Hepatocyte (in vitro differentiated cells): ENCODE results near the gene FBXO21. TPM values are rescaled to one million over a fixed set of nuclear protein-coding genes. Genes with fewer than 3 reads are reported as not detected.
"Not testable (repeated sequence)": the region's sequence is repeated elsewhere in the genome, so short reads cannot be mapped to it uniquely, and the experiment has no call there.

ENCODE experiments used
- DNase-seq: peaks from one replicate; pipeline ENCODE4 v3.0.0-alpha.2; 2016; ENCODE audit warnings: low spot score
- H2AFZ ChIP-seq: fragments of 200-600 bp; sonication (generic); 2 replicates; pipeline ENCODE4 v1.6.0; 2016; ENCODE audit warnings: antibody characterized with exemption, mild to moderate bottlenecking
- H3K27ac ChIP-seq: fragments of 200-600 bp; sonication (generic); 2 replicates; pipeline ENCODE4 v1.5.1; 2016; ENCODE audit warnings: mild to moderate bottlenecking
- H3K27me3 ChIP-seq: fragments of 200-600 bp; sonication (generic); 2 replicates; pipeline ENCODE4 v1.6.1; 2016
- H3K36me3 ChIP-seq: fragments of 200-600 bp; sonication (generic); replicated peaks from 2 replicates; pipeline ENCODE4 v1.5.1; 2016; ENCODE audit warnings: low read depth; ENCODE audit not compliant: insufficient read depth
- H3K4me1 ChIP-seq: fragments of 200-600 bp; sonication (generic); 2 replicates; pipeline ENCODE4 v1.5.1; 2016; ENCODE audit warnings: mild to moderate bottlenecking, moderate library complexity; ENCODE audit not compliant: insufficient read depth
- H3K4me2 ChIP-seq: fragments of 200-600 bp; sonication (generic); 2 replicates; pipeline ENCODE4 v1.6.0; 2016
- H3K4me3 ChIP-seq: fragments of 200-600 bp; sonication (generic); 2 replicates; pipeline ENCODE4 v1.5.1; 2016; ENCODE audit warnings: mild to moderate bottlenecking
- H3K79me2 ChIP-seq: fragments of 200-600 bp; sonication (generic); 2 replicates; pipeline ENCODE4 v1.6.0; 2017; ENCODE audit warnings: mild to moderate bottlenecking
- H3K9me2 ChIP-seq: fragments of 200-600 bp; sonication (generic); replicated peaks from 2 replicates; pipeline ENCODE4 v1.6.0; 2017; ENCODE audit warnings: mild to moderate bottlenecking; ENCODE audit not compliant: insufficient read depth
- H3K9me3 ChIP-seq: fragments of 200-600 bp; sonication (generic); 2 replicates; pipeline ENCODE4 v1.5.1; 2016; ENCODE audit warnings: low read depth, mild to moderate bottlenecking
- H4K20me1 ChIP-seq: fragments of 200-600 bp; sonication (generic); 2 replicates; pipeline ENCODE4 v1.6.0; 2016; ENCODE audit warnings: mild to moderate bottlenecking; ENCODE audit not compliant: insufficient read depth, poor library complexity, severe bottlenecking
- EZH2 ChIP-seq: fragments of 200-600 bp; sonication (generic); IDR thresholded peaks from 2 replicates; pipeline ENCODE4 v1.6.1; 2016; ENCODE audit warnings: antibody characterized with exemption, mild to moderate bottlenecking, borderline replicate concordance
- EZH2phosphoT487 ChIP-seq: fragments of 200-600 bp; sonication (generic); IDR thresholded peaks from one replicate; pipeline ENCODE4 v1.6.1; 2018; ENCODE audit warnings: antibody characterized with exemption, mild to moderate bottlenecking, low read depth, moderate library complexity; ENCODE audit not compliant: unreplicated experiment, severe bottlenecking
- WGBS: methylation state at CpG from one replicate; pipeline ENCODE4 v1.1.6; 2016; ENCODE audit warnings: low lambda C conversion rate; ENCODE audit errors: missing lambda C conversion rate; 5-methylcytosine and 5-hydroxymethylcytosine counted together
- polyA plus RNA-seq: library from polyadenylated mRNA; unstranded; fragments of >200 nt; fragmentation: Nextera tagmentation; extraction: Ambion mirVana; gene quantifications from 2 replicates; pipeline ENCODE4 v1.2.1, GENCODE V29; 2016
- total RNA-seq: library from RNA; depleted of rRNA; stranded (reverse); fragments of >200 nt; gene quantifications from 2 replicates; pipeline ENCODE4 v1.2.3, GENCODE V29; 2014
- TF ChIP-seq, protein P1 (sequence below): fragments of 200-600 bp; sonication (generic); IDR thresholded peaks from 2 replicates; pipeline ENCODE4 v1.5.1; 2016; ENCODE audit warnings: antibody characterized with exemption, mild to moderate bottlenecking; ENCODE audit not compliant: poor library complexity

Gene FBXO21
- total and polyA plus RNA-seq, 2 experiments from 2014 or later: 41.9 to 68.0 TPM

DNA sequence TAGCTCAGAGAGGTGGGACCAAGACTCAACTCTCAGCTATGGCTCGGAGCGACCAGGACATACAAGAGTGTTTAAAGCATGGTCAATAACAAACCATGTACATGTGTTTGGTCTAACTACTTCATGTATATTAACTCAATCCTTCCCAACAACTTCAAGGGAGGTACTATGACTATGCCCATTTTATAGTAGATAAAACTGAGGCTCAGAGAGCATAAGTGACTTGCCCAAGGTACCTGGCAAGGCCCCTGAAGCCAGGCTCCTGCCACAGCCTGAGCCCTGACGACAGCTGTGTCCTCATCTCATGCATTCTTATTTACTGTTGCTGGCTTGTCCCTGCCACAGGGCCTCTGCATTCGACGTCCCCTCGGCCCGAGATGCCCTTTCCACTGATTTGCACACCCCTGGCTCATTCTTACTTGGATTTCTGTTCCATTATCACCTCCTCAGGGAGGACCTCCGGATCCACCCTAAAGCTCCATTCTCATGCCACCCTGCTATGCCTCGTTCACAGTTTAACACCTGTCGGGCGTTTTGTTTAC is 93.7 kb downstream of the FBXO21 start:
- TF ChIP-seq EZH2phosphoT487 (no peak), EZH2 (no peak)
- TF ChIP-seq, protein P1, sequence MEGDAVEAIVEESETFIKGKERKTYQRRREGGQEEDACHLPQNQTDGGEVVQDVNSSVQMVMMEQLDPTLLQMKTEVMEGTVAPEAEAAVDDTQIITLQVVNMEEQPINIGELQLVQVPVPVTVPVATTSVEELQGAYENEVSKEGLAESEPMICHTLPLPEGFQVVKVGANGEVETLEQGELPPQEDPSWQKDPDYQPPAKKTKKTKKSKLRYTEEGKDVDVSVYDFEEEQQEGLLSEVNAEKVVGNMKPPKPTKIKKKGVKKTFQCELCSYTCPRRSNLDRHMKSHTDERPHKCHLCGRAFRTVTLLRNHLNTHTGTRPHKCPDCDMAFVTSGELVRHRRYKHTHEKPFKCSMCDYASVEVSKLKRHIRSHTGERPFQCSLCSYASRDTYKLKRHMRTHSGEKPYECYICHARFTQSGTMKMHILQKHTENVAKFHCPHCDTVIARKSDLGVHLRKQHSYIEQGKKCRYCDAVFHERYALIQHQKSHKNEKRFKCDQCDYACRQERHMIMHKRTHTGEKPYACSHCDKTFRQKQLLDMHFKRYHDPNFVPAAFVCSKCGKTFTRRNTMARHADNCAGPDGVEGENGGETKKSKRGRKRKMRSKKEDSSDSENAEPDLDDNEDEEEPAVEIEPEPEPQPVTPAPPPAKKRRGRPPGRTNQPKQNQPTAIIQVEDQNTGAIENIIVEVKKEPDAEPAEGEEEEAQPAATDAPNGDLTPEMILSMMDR: no peak
- no peaks in the 10 kb centered on the region for H4K20me1 ChIP-seq
- no peak overlapping the region for H3K4me3 ChIP-seq
- no peaks in the 10 kb centered on the region for H3K36me3 ChIP-seq
- WGBS: 59% methylated on average over 11 of the region's 11 CpGs
- no peak overlapping the region for H3K27ac ChIP-seq
- no peak overlapping the region for H3K4me2 ChIP-seq
- DNase-seq: no peak
- H3K27me3 ChIP-seq: peaks cover 62% of the 10 kb centered on the region
- H2AFZ ChIP-seq: no peak overlapping the region
- H3K79me2 ChIP-seq: no peaks in the 10 kb centered on the region
- no peaks in the 10 kb centered on the region for H3K9me2 ChIP-seq
- no peaks in the 10 kb centered on the region for H3K9me3 ChIP-seq
- H3K4me1 ChIP-seq: peaks cover 9% of the 10 kb centered on the region

DNA sequence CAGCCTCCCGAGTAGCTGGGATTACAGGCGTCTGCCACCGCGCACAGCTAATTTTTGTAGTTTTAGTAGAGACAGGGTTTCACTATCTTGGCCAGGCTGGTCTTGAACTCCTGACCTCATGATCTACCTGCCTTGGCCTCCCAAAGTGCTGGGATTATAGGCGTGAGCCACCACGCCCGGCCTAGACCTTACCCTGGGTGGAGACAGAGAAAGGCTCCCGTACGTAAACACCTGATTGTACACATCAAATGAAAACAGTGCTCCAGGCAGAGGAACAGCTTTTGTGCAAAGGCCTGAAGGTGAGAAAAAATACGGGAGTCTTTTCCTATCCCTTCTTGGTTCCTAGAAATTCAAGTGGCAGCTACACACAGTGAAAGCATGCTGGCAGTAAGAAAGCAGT is 95.1 kb downstream of the FBXO21 start:
- H3K4me1 ChIP-seq: peaks cover 11% of the 10 kb centered on the region
- not testable (repeated sequence) for H3K27ac ChIP-seq, DNase-seq

DNA sequence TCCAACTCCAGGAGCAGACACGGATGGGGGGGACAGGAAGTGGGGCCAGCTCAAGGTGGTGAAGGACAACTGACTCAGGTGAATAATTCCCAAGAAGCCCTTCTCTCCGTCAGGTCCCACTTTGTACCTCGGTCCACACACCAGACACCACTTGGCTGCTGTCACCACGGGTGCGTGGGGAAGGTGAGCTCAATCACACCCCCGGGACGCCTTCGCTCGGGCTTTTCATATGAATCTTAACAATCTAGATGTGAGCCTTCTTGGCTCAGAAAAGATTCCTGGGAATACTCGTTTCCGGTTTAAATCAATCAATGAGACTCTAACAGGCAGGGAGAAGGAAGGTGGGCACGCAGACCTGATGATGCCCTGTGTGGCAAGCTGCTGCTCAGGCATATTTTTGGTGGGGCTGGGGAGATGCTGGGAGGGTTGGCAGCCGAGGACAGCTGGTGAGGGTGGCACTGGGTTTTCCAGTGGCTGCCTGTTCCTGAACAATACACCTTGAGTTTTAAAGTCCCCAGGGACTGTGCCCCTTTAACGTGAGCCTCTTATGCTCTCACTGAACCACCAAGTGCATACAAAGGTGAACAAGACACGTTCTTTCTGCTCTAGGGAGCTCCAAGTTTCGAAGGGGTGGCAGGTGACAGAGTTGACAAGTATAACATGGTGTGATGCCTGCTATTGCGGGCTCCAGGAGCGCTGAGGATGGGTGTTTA is 96.2 kb downstream of the FBXO21 start:
- H3K4me1 ChIP-seq: peaks cover 11% of the 10 kb centered on the region
- H3K4me3 ChIP-seq: no peak overlapping the region
- no peak for TF ChIP-seq EZH2
- TF ChIP-seq, protein P1: no peak
- TF ChIP-seq EZH2phosphoT487: no peak
- H3K9me3 ChIP-seq: no peaks in the 10 kb centered on the region
- no peak overlapping the region for H3K4me2 ChIP-seq
- no peak overlapping the region for H2AFZ ChIP-seq
- H3K79me2 ChIP-seq: no peaks in the 10 kb centered on the region
- no peaks in the 10 kb centered on the region for H3K9me2 ChIP-seq
- peaks cover 38% of the 10 kb centered on the region for H3K27me3 ChIP-seq
- H3K36me3 ChIP-seq: no peaks in the 10 kb centered on the region
- H3K27ac ChIP-seq: no peak overlapping the region
- 83% methylated on average over 18 of the region's 18 CpGs for WGBS
- H4K20me1 ChIP-seq: no peaks in the 10 kb centered on the region
- no peak for DNase-seq

More for the DNA sequence above, 95.1 kb downstream of the FBXO21 start:
- H3K9me3 ChIP-seq, H4K20me1 ChIP-seq, H3K9me2 ChIP-seq, H2AFZ ChIP-seq, H3K4me3 ChIP-seq, H3K36me3 ChIP-seq, H3K79me2 ChIP-seq, H3K4me2 ChIP-seq: not testable (repeated sequence)
- WGBS: 83% methylated on average over 10 of the region's 10 CpGs
- H3K27me3 ChIP-seq: peaks cover 48% of the 10 kb centered on the region

DNA sequence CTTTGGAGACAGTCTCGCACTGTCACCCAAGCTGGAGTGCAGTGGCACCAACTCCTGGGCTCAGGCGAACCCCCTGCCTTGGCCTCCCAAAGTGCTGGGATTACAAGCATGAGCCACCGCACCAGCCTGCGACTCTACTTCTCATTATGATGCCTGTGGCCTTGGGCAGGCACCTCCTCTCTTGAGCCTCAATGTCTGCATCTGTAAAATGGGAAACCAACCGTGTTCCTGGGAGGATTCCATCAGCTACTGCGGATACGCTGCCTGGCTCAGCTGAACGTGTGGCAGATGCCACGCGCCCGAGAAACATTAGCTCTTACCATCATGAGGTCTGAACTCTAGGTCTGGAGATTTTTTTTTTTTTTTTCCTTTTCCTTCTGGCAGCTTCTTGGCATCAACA is 96.8 kb downstream of the FBXO21 start:
- Histone ChIP-seq H3K27ac (no peak overlapping the region), H2AFZ (no peak overlapping the region), H3K4me1 (peaks cover 5% of the 10 kb centered on the region), H4K20me1 (no peaks in the 10 kb centered on the region), H3K27me3 (peaks cover 32% of the 10 kb centered on the region), H3K36me3 (no peaks in the 10 kb centered on the region), H3K4me2 (no peak overlapping the region), H3K9me2 (no peaks in the 10 kb centered on the region), H3K4me3 (no peak overlapping the region), H3K79me2 (no peaks in the 10 kb centered on the region), H3K9me3 (no peaks in the 10 kb centered on the region)
- no peak for DNase-seq
- TF ChIP-seq EZH2phosphoT487 (no peak), EZH2 (no peak)
- TF ChIP-seq, protein P1: no peak
- 86% methylated on average over 11 of the region's 11 CpGs for WGBS
